ENCODE results near the gene RBM10.

Gene RBM10

GRCh38 chrX:47223476-47224250 is 78.6 kb downstream of the RBM10 start:
- no peak for TF ChIP-seq GATA3 (IDR thresholded peaks at IDR 0.05; ENCODE audit: low read depth, low read length)
- TF ChIP-seq GATA2 (IDR thresholded peaks at IDR 0.05; ENCODE audit: low read depth, low read length) = no peak

GRCh38 chrX:47224266-47224895 is 79.4 kb downstream of the RBM10 start:
- TF ChIP-seq GATA3 (IDR thresholded peaks at IDR 0.05; ENCODE audit: low read depth, low read length) = no peak
- no peak for TF ChIP-seq GATA2 (IDR thresholded peaks at IDR 0.05; ENCODE audit: low read depth, low read length)

GRCh38 chrX:47224896-47225290 is 79.9 kb downstream of the RBM10 start:
- TF ChIP-seq GATA2 (IDR thresholded peaks at IDR 0.05; ENCODE audit: low read depth, low read length) (no peak), GATA3 (IDR thresholded peaks at IDR 0.05; ENCODE audit: low read depth, low read length) (no peak)

- no peak for TF ChIP-seq GATA2 (IDR thresholded peaks at IDR 0.05; ENCODE audit: low read depth, low read length)
- TF ChIP-seq GATA3 (IDR thresholded peaks at IDR 0.05; ENCODE audit: low read depth, low read length) = no peak
Measured at GRCh38 chrX:47226071-47226470, 81.0 kb downstream of the RBM10 start.

- TF ChIP-seq GATA3 (IDR thresholded peaks at IDR 0.05; ENCODE audit: low read depth, low read length) (no peak), GATA2 (IDR thresholded peaks at IDR 0.05; ENCODE audit: low read depth, low read length) (no peak)
Measured at GRCh38 chrX:47226531-47227333, 81.7 kb downstream of the RBM10 start.

- TF ChIP-seq GATA2 (IDR thresholded peaks at IDR 0.05; ENCODE audit: low read depth, low read length) = no peak
- TF ChIP-seq GATA3 (IDR thresholded peaks at IDR 0.05; ENCODE audit: low read depth, low read length) = no peak
Measured at GRCh38 chrX:47227334-47227583, 82.2 kb downstream of the RBM10 start.

GRCh38 chrX:47228550-47229270 is 83.7 kb downstream of the RBM10 start:
- TF ChIP-seq GATA2 (IDR thresholded peaks at IDR 0.05; ENCODE audit: low read depth, low read length) (no peak), GATA3 (IDR thresholded peaks at IDR 0.05; ENCODE audit: low read depth, low read length) (no peak)

GRCh38 chrX:47229427-47229826 is 84.4 kb downstream of the RBM10 start:
- TF ChIP-seq GATA2 (IDR thresholded peaks at IDR 0.05; ENCODE audit: low read depth, low read length) = no peak
- TF ChIP-seq GATA3 (IDR thresholded peaks at IDR 0.05; ENCODE audit: low read depth, low read length) = no peak

GRCh38 chrX:47230136-47230868 is 85.3 kb downstream of the RBM10 start:
- no peak for TF ChIP-seq GATA2 (IDR thresholded peaks at IDR 0.05; ENCODE audit: low read depth, low read length)
- no peak for TF ChIP-seq GATA3 (IDR thresholded peaks at IDR 0.05; ENCODE audit: low read depth, low read length)

- no peak for TF ChIP-seq GATA2 (IDR thresholded peaks at IDR 0.05; ENCODE audit: low read depth, low read length)
- TF ChIP-seq GATA3 (IDR thresholded peaks at IDR 0.05; ENCODE audit: low read depth, low read length) = no peak
Measured at GRCh38 chrX:47231167-47231566, 86.1 kb downstream of the RBM10 start.

- TF ChIP-seq GATA2 (IDR thresholded peaks at IDR 0.05; ENCODE audit: low read depth, low read length) (no peak), GATA3 (IDR thresholded peaks at IDR 0.05; ENCODE audit: low read depth, low read length) (no peak)
Measured at GRCh38 chrX:47232197-47232802, 87.3 kb downstream of the RBM10 start.

GRCh38 chrX:47232803-47233332 is 87.8 kb downstream of the RBM10 start, which contains the start of gene USP11:
Gene USP11, plus strand, starts transcription at chrX:47233009. Its CDS starts 35 bp downstream, at chrX:47233044.
- TF ChIP-seq GATA3 (IDR thresholded peaks at IDR 0.05; ENCODE audit: low read depth, low read length) (no peak), GATA2 (IDR thresholded peaks at IDR 0.05; ENCODE audit: low read depth, low read length) (no peak)

Measured in SH-SY5Y (cell line).